ENCODE data around the gene LPP. TPM values are rescaled to one million over a fixed set of nuclear protein-coding genes. Genes with fewer than 3 reads are reported as not detected.

The LPP gene
- total RNA-seq, 6 experiments from 2014 or later, result 41.5 to 90.5 (median 69.5) TPM

DNA sequence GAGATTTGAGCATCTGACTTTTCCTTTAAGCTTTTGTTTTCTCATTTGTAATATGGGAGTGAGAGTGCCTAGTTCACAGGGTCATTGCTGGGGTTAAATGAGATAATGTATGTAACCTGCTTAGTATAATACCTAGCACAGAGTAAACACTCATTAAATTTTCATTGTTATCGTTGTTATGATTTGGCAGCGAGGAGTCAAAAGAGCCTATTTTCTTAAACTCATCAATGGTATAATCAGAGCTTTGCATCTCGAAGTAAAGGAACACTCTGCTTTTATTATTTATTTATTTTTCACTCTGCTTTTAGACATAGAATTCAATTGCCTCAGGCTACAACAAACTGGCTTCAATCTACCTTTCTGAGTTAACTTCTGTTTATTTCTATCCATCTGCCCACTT lies 52.8 kb downstream of the LPP start:
- H3K9me3 ChIP-seq, result no peaks in the 10 kb centered on the region
- H3K27ac ChIP-seq, result peak overlapping the region in 2 of 3 donors; percentile 28 to 76
- WGBS (ENCODE audit: insufficient coverage, low coverage, low lambda C conversion rate, missing lambda C conversion rate), result 65% methylated on average over 3 of the region's 3 CpGs
- TF ChIP-seq, protein P1, sequence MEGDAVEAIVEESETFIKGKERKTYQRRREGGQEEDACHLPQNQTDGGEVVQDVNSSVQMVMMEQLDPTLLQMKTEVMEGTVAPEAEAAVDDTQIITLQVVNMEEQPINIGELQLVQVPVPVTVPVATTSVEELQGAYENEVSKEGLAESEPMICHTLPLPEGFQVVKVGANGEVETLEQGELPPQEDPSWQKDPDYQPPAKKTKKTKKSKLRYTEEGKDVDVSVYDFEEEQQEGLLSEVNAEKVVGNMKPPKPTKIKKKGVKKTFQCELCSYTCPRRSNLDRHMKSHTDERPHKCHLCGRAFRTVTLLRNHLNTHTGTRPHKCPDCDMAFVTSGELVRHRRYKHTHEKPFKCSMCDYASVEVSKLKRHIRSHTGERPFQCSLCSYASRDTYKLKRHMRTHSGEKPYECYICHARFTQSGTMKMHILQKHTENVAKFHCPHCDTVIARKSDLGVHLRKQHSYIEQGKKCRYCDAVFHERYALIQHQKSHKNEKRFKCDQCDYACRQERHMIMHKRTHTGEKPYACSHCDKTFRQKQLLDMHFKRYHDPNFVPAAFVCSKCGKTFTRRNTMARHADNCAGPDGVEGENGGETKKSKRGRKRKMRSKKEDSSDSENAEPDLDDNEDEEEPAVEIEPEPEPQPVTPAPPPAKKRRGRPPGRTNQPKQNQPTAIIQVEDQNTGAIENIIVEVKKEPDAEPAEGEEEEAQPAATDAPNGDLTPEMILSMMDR (IDR thresholded peaks at IDR 0.05), result no peak
- TF ChIP-seq POLR2A (IDR thresholded peaks at IDR 0.05), result no peak
- H3K36me3 ChIP-seq, result peaks cover 0 to 3% (median 1%) of the 10 kb centered on the region in 4 donors
- no peak overlapping the region for H3K4me3 ChIP-seq
- no peak for DNase-seq
- H3K4me1 ChIP-seq, result peaks cover 0 to 37% (median 6%) of the 10 kb centered on the region in 4 donors
- ATAC-seq, result no peak
- H3K27me3 ChIP-seq, result no peaks in the 10 kb centered on the region
- intact Hi-C loops (cut with DNase I), result no loop called here

DNA sequence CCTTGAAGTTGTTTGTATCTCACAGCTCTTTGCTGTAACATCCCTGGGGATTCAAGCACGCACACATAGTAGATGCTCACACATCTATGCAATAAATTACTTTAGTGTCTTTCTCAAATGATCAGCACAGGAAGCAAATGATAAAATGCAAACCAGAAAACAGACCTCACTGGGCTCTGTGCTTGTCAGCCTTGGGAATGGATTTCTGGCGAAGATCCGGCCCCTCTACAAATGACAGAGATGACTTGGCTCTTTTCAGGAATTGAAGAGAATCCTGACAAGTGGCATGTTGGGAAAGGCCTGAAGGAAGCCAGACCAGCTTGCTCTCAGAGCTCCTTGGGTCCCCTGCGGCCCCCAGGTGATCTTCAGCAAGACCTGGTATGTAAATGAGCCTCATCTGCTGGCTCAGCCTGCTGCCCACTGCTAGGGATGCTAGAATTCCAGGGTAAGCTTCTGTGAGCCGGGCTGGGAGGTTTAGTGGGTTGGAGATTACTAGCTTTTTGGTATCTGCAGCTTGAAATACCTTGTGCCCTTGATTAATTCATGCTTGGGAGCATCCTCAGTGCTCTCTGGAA lies 54.1 kb downstream of the LPP start:
- H3K4me1 ChIP-seq, result peaks cover 0 to 45% (median 11%) of the 10 kb centered on the region in 4 donors
- H3K27ac ChIP-seq, result peak overlapping the region in 1 of 3 donors; percentile 76
- H3K4me3 ChIP-seq, result no peak overlapping the region
- no peaks in the 10 kb centered on the region for H3K9me3 ChIP-seq
- TF ChIP-seq, protein P1 (IDR thresholded peaks at IDR 0.05), result no peak
- TF ChIP-seq POLR2A (IDR thresholded peaks at IDR 0.05), result no peak
- peaks cover 0 to 3% (median 1%) of the 10 kb centered on the region in 4 donors for H3K36me3 ChIP-seq
- H3K27me3 ChIP-seq, result no peaks in the 10 kb centered on the region
- no peak for ATAC-seq
- 83% methylated on average over 1 of the region's 5 CpGs for WGBS (ENCODE audit: insufficient coverage, low coverage, low lambda C conversion rate, missing lambda C conversion rate)
- intact Hi-C loops (cut with DNase I), result no loop called here
- no peak for DNase-seq

DNA sequence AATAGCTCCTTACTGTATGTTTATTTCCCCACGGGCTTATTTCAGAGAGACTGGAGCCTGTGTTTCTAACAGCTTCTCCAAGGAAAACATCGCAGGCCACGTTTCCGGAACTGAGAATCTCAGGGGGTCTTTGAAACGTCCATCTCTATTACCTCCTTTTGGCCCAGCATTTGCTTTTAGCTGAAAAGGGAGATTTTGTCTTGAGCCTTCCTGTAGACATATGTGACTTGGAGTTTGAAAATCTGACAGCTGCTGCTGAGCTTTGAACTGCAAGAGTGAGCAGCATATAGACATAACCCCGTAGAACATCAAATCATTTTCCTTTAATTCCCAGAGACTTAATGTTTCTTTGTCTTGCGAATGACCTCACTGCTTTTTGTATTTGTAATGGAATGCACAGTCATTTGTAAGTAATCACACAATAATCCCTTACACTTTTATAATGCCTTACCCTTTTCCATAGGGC lies 54.6 kb downstream of the LPP start:
- peaks cover 0 to 50% (median 11%) of the 10 kb centered on the region in 4 donors for H3K4me1 ChIP-seq
- no peak for DNase-seq
- H3K27ac ChIP-seq, result no peak overlapping the region

DNA sequence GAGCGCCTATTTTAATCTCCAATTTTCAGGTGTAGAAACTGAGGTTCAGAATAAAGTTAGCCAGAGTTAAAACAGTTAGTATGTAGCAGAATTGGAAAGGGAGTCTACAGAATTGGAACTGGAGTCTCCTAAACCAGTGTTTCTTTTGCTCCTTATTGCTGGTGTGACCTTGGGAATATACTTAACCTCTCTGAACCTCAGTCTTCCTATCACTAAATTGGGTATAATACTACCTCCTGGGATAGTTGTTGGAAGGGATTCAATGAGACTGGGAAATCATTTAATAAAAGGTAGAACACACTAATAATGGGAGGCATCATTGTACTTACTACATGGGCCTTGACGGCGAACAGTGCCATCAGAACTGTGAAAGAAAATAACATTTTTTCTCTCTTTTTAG lies 55.1 kb downstream of the LPP start:
- DNase-seq, result no peak

More for the DNA sequence above, 54.6 kb downstream of the LPP start:
- TF ChIP-seq, protein P1 (IDR thresholded peaks at IDR 0.05), result no peak
- TF ChIP-seq POLR2A (IDR thresholded peaks at IDR 0.05), result no peak
- ATAC-seq, result no peak
- H3K9me3 ChIP-seq, result no peaks in the 10 kb centered on the region
- peaks cover 0 to 3% (median 1%) of the 10 kb centered on the region in 4 donors for H3K36me3 ChIP-seq
- 91% methylated on average over 7 of the region's 7 CpGs for WGBS (ENCODE audit: insufficient coverage, low coverage, low lambda C conversion rate, missing lambda C conversion rate)
- intact Hi-C loops (cut with DNase I), result no loop called here
- no peak overlapping the region for H3K4me3 ChIP-seq
- H3K27me3 ChIP-seq, result no peaks in the 10 kb centered on the region

More for the DNA sequence above, 55.1 kb downstream of the LPP start:
- 85% methylated on average over 3 of the region's 3 CpGs for WGBS (ENCODE audit: insufficient coverage, low coverage, low lambda C conversion rate, missing lambda C conversion rate)
- Histone ChIP-seq H3K9me3 (no peaks in the 10 kb centered on the region), H3K27ac (no peak overlapping the region), H3K27me3 (no peaks in the 10 kb centered on the region), H3K4me3 (no peak overlapping the region), H3K36me3 (peaks cover 0 to 3% (median 1%) of the 10 kb centered on the region in 4 donors), H3K4me1 (peaks cover 0 to 50% (median 11%) of the 10 kb centered on the region in 4 donors)
- no peak for ATAC-seq
- TF ChIP-seq, protein P1 (IDR thresholded peaks at IDR 0.05), result no peak
- TF ChIP-seq POLR2A (IDR thresholded peaks at IDR 0.05), result no peak
- intact Hi-C loops (cut with DNase I), result no loop called here

Measured in right lobe of liver (tissue), 6 donors.